ENCODE data around the gene MRPL39.
A peak's percentile ranks its signal among the peaks of the same experiment; 100 is the strongest.

MRPL39 gene

GRCh38 chr21:25614441-25614840 is 7.2 kb upstream of the MRPL39 start:
- no peak for DNase-seq (ENCODE audit: low spot score)

- DNase-seq (ENCODE audit: low spot score), result peak; percentile 82
Observed at GRCh38 chr21:25608044-25608737, 910 bp upstream of the MRPL39 start.

GRCh38 chr21:25589887-25590286 is 17.4 kb downstream of the MRPL39 start:
- no peak for DNase-seq (ENCODE audit: low spot score)

- DNase-seq (ENCODE audit: low spot score), result no peak
Observed at GRCh38 chr21:25586791-25587190, 20.5 kb downstream of the MRPL39 start.

- no peak for DNase-seq (ENCODE audit: low spot score)
Observed at GRCh38 chr21:25586326-25586725, 21.0 kb downstream of the MRPL39 start.

- DNase-seq (ENCODE audit: low spot score), result no peak
Observed at GRCh38 chr21:25584833-25585676, 22.2 kb downstream of the MRPL39 start.

- DNase-seq (ENCODE audit: low spot score), result no peak
Observed at GRCh38 chr21:25583370-25584130, 23.7 kb downstream of the MRPL39 start.

GRCh38 chr21:25582888-25583287 is 24.4 kb downstream of the MRPL39 start:
- no peak for DNase-seq (ENCODE audit: low spot score)

GRCh38 chr21:25582164-25582790 is 25.0 kb downstream of the MRPL39 start:
- DNase-seq (ENCODE audit: low spot score), result no peak

GRCh38 chr21:25581582-25581981 is 25.7 kb downstream of the MRPL39 start:
- no peak for DNase-seq (ENCODE audit: low spot score)

- no peak for DNase-seq (ENCODE audit: low spot score)
Observed at GRCh38 chr21:25580912-25581260, 26.4 kb downstream of the MRPL39 start.

GRCh38 chr21:25579226-25580013 is 27.9 kb downstream of the MRPL39 start:
- DNase-seq (ENCODE audit: low spot score), result no peak

GRCh38 chr21:25578056-25578961 is 29.0 kb downstream of the MRPL39 start:
- no peak for DNase-seq (ENCODE audit: low spot score)

- no peak for DNase-seq (ENCODE audit: low spot score)
Observed at GRCh38 chr21:25577424-25578055, 29.7 kb downstream of the MRPL39 start.

GRCh38 chr21:25573409-25574206 is 33.7 kb downstream of the MRPL39 start:
- DNase-seq (ENCODE audit: low spot score), result no peak

- no peak for DNase-seq (ENCODE audit: low spot score)
Observed at GRCh38 chr21:25572861-25573310, 34.4 kb downstream of the MRPL39 start.

- DNase-seq (ENCODE audit: low spot score), result no peak
Observed at GRCh38 chr21:25571726-25572121, 35.6 kb downstream of the MRPL39 start.

GRCh38 chr21:25569711-25570110 is 37.6 kb downstream of the MRPL39 start:
- DNase-seq (ENCODE audit: low spot score), result no peak

GRCh38 chr21:25569084-25569483 is 38.2 kb downstream of the MRPL39 start:
- no peak for DNase-seq (ENCODE audit: low spot score)

All from D341Med (cell line).